Lower lobe of right lung (tissue), 2 donors: ENCODE data around the gene TEX14. TPM values are rescaled to one million over a fixed set of nuclear protein-coding genes. Genes with fewer than 3 reads are reported as not detected.
"Not testable (repeated sequence)": the region's sequence is repeated elsewhere in the genome, so short reads cannot be mapped to it uniquely, and the experiment has no call there.

ENCODE experiments used
- ATAC-seq, 2 donors: fragments of 200-7000 bp; cut with Tn5 transposase; one replicate each; pipeline ENCODE4 v1.9.1; 2020 to 2022; ENCODE audit warnings: mild to moderate bottlenecking in 2 of 2, moderate library complexity in 2 of 2
- DNase-seq: peaks from one replicate; pipeline ENCODE4 v3.0.0-alpha.2; 2020
- H3K27ac ChIP-seq: fragments of 200-600 bp; one replicate; pipeline ENCODE4 v1.8.0; 2022
- H3K27me3 ChIP-seq: fragments of 200-600 bp; one replicate; pipeline ENCODE4 v1.8.0; 2022; ENCODE audit warnings: low read depth
- H3K36me3 ChIP-seq: fragments of 200-600 bp; one replicate; pipeline ENCODE4 v1.8.0; 2022; ENCODE audit warnings: mild to moderate bottlenecking
- H3K4me1 ChIP-seq: fragments of 200-600 bp; one replicate; pipeline ENCODE4 v1.8.0; 2022
- H3K4me3 ChIP-seq: fragments of 200-600 bp; one replicate; pipeline ENCODE4 v1.8.0; 2022; ENCODE audit warnings: mild to moderate bottlenecking
- H3K9me3 ChIP-seq: fragments of 200-600 bp; one replicate; pipeline ENCODE4 v1.8.0; 2022
- intact Hi-C: fragments of 100-400 bp; cut with DNase I; formaldehyde crosslinking; loops from one replicate; pipeline ENCODE4 v1.11.0; 2022
- total RNA-seq: library from RNA; stranded (reverse); fragmentation: NEBNext Ultra II Directional; extraction: Animal tissue kit (Norgen Biotek cat#: 25700); gene quantifications from one replicate; pipeline ENCODE4 v1.2.1, GENCODE V29; 2021
- TF ChIP-seq, protein P1 (sequence below): fragments of 200-600 bp; IDR thresholded peaks from one replicate; pipeline ENCODE4 v1.8.0; 2022; ENCODE audit warnings: antibody characterized with exemption, mild to moderate bottlenecking
- donor health status: DM: no; HTN: yes; CAD: no; lungs with severe emphysema.

The TEX14 gene
- total RNA-seq, 1 donor from 2014 or later, result 6.8 TPM

DNA sequence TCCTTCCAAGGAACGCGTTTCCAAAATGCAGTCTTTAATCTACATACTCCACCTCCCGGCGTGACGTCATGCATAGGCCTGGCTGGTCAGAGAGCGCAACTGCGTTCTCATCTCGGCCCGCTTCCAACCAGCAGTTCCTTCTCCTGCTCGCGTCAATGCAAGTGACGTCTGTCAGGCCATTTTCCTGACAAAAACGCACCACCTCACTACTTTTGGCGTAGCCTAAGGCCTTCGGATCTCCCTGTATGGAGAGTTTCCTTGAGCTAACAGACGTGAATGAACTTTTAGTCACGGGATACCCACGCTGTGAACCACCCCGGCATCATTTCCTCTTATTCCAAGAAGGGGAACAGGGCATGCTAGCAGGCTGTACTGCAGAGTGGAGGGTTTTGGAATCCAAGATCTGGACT lies 25.0 kb downstream of the TEX14 start:
- intact Hi-C loops, result no loop called here
- H3K27me3 ChIP-seq, result no peaks in the 10 kb centered on the region
- H3K27ac ChIP-seq, result peak overlapping the region; percentile 65
- no peaks in the 10 kb centered on the region for H3K9me3 ChIP-seq
- H3K4me3 ChIP-seq, result peak overlapping the region; percentile 36
- ATAC-seq, result peak; percentile 77 to 86
- DNase-seq, result peak; percentile 89
- no peaks in the 10 kb centered on the region for H3K36me3 ChIP-seq
- TF ChIP-seq, protein P1, sequence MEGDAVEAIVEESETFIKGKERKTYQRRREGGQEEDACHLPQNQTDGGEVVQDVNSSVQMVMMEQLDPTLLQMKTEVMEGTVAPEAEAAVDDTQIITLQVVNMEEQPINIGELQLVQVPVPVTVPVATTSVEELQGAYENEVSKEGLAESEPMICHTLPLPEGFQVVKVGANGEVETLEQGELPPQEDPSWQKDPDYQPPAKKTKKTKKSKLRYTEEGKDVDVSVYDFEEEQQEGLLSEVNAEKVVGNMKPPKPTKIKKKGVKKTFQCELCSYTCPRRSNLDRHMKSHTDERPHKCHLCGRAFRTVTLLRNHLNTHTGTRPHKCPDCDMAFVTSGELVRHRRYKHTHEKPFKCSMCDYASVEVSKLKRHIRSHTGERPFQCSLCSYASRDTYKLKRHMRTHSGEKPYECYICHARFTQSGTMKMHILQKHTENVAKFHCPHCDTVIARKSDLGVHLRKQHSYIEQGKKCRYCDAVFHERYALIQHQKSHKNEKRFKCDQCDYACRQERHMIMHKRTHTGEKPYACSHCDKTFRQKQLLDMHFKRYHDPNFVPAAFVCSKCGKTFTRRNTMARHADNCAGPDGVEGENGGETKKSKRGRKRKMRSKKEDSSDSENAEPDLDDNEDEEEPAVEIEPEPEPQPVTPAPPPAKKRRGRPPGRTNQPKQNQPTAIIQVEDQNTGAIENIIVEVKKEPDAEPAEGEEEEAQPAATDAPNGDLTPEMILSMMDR, result no peak
- no peaks in the 10 kb centered on the region for H3K4me1 ChIP-seq

DNA sequence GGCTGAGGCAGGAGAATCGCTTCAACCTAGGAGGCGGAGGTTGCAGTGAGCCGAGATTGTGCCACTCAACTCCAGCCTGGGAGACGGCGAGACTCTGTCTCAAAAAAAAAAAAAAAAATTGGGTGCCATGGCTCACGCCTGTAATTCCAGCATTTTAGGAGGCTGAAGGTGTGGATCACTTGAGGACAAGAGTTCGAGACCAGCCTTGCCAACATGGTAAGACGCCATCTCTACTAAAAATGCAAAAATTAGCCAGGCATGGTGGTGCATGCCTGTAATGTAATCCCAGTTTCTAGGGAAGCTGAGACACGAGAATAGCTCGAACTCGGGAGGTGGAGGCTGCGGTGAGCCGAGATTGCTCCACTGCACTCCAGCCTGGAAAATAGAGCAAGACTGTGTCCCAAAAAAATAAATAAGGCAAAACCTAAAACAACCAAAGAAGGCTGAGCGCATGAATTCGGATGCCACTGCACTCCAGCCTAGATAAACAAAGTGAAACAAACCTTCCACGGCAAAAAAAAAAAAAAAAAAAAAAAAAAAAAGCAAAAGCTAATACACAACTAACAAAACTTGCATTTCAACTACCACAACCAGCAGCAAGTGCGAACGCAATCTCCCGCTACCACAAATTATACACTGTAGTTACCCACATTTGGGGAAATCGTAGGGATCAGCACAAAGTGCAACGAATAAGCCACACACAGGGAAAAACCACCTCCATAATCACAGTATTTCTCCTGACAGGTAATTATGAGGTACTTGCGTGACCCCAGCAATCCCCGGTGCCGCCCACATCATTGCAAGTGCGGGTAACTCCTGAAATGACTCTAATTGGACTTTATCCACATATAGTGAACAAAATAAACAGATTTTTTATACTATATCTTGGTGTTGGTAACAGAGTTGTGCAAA lies 25.6 kb downstream of the TEX14 start:
- Histone ChIP-seq H3K4me1 (no peaks in the 10 kb centered on the region), H3K27ac (peak overlapping the region; percentile 65), H3K27me3 (no peaks in the 10 kb centered on the region), H3K36me3 (no peaks in the 10 kb centered on the region), H3K9me3 (no peaks in the 10 kb centered on the region), H3K4me3 (peak overlapping the region; percentile 36)
- TF ChIP-seq, protein P1, result no peak
- ATAC-seq (no peak), DNase-seq (no peak)
- intact Hi-C loops, result no loop called here

DNA sequence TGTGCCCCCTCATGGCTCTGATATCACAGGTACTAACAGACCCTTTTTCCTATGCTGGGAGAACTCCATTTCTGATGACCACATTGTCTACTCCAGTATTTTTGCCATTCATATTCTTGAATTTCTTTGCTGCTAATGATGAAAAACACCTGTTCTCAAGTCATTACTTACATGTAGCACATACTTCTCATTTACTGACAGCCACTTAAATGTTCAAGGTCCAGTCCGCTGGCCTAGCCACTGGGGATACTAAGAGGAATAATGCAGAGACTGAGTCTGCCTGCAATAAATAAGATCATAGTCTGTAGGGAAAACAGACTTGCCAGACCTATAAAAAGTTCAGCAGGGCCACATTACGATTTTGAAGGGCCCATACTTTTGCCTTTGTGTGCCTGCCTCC lies 27.5 kb downstream of the TEX14 start:
- no peak for DNase-seq
- H3K27me3 ChIP-seq, result no peaks in the 10 kb centered on the region
- no peaks in the 10 kb centered on the region for H3K4me1 ChIP-seq
- no peak overlapping the region for H3K4me3 ChIP-seq
- H3K36me3 ChIP-seq, result no peaks in the 10 kb centered on the region
- TF ChIP-seq, protein P1, result no peak
- no peak for ATAC-seq
- H3K9me3 ChIP-seq, result no peaks in the 10 kb centered on the region
- intact Hi-C loops, result no loop called here
- no peak overlapping the region for H3K27ac ChIP-seq

DNA sequence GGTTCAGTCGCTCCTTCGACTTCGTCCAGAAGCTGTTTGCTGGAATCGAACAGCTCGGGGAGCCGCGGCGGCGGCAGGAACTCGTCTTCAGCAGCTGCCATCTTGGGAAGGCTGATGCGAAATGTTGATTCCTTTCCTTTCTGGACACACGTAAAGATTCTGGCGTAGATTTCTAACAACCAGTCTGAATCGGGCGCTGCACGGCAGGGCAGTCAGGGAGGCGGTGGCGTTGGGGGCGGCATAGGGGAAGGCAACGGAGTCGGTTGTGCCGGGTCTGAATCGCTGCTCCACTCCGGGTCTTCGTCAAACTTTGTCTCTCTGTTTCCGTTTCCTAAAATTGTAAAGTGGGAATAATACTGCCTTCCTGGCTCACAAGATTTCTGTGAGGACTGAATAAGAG lies 30.3 kb downstream of the TEX14 start:
- Histone ChIP-seq H3K36me3 (no peaks in the 10 kb centered on the region), H3K9me3 (no peaks in the 10 kb centered on the region), H3K4me1 (no peaks in the 10 kb centered on the region), H3K27me3 (no peaks in the 10 kb centered on the region), H3K4me3 (no peak overlapping the region), H3K27ac (no peak overlapping the region)
- intact Hi-C loops, result no loop called here
- ATAC-seq, result no peak
- TF ChIP-seq, protein P1, result no peak
- DNase-seq, result no peak

DNA sequence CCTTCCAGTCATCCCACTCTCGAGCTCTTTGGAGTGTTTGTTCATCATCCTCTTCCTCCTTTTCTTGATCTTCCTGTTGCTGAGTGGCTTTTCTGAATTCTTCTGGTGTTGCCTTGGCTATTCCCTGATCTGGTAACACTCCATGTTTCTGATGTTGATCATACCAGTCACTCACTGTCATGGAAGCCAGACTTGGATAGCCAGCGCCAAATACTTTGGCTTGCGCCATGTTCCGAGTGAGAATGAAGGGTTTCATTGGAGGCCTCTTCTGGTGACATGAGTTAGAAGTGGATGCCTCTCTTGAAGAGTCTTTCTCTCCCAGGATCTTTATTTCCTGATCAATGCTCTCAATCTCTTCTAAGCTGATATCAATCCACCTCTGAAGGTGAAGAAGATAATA lies 31.2 kb downstream of the TEX14 start:
- ATAC-seq (no peak), DNase-seq (no peak)
- intact Hi-C loops, result no loop called here
- H3K4me1 ChIP-seq, result no peaks in the 10 kb centered on the region
- H3K27ac ChIP-seq, result no peak overlapping the region
- H3K4me3 ChIP-seq, result no peak overlapping the region
- no peaks in the 10 kb centered on the region for H3K9me3 ChIP-seq
- no peaks in the 10 kb centered on the region for H3K36me3 ChIP-seq
- no peaks in the 10 kb centered on the region for H3K27me3 ChIP-seq
- TF ChIP-seq, protein P1, result no peak

DNA sequence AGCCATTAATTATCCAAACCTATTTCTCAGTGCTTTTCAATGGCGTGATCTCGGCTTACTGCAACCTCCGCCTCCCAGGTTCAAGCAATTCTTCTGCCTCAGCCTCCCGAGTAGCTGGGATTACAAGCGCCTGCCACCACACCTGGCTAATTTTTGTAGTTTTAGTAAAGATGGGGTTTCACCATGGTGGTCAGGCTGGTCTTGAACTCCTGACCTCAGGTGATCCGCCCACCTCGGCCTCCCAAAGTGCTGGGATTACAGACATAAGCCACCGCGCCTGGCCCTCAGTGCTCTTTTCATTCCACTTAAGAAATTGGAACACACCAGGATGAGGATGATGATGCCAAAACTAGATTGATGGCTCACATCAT lies 32.1 kb downstream of the TEX14 start:
- Histone ChIP-seq H3K27ac (peak overlapping the region; percentile 93), H3K4me3 (peak overlapping the region; percentile 56)
- H3K27me3 ChIP-seq, H3K9me3 ChIP-seq, intact Hi-C loops, DNase-seq, H3K36me3 ChIP-seq, H3K4me1 ChIP-seq: not testable (repeated sequence)
- peak in 1 of 2 donors; percentile 1 for ATAC-seq
